ENCODE results near the gene TRMT112. TPM values are rescaled to one million over a fixed set of nuclear protein-coding genes. Genes with fewer than 3 reads are reported as not detected.
A peak's percentile ranks its signal among the peaks of the same experiment; 100 is the strongest.

Gene TRMT112
- total and polyA plus RNA-seq, 2 of the 4 experiments (the other 2 are of a cell fraction) = 173 to 202 TPM

GRCh38 chr11:64290352-64291261 is 26.8 kb downstream of the TRMT112 start:
- Histone ChIP-seq H3K27me3 (ENCODE audit: control insufficient read depth, insufficient read depth, low read length) (peaks cover 53% of the 10 kb centered on the region), H2BK120ac (ENCODE audit: low read depth, low read length) (no peak overlapping the region), H3K18ac (ENCODE audit: low read depth, low read length) (no peak overlapping the region), H4K5ac (ENCODE audit: low read depth, low read length) (no peak overlapping the region), H3K23ac (ENCODE audit: low read depth, low read length) (no peak overlapping the region), H3K9me3 (ENCODE audit: control insufficient read depth, insufficient read depth, low read length) (no peaks in the 10 kb centered on the region), H2AK9ac (replicated peaks; ENCODE audit: low read depth, low read length, poor library complexity) (peak overlapping the region; percentile 37), H3K36me3 (ENCODE audit: control insufficient read depth, insufficient read depth, low read length) (no peaks in the 10 kb centered on the region), H2BK15ac (ENCODE audit: low read depth, low read length) (no peak overlapping the region), H2BK20ac (ENCODE audit: low read depth, low read length) (no peak overlapping the region), H4K8ac (ENCODE audit: low read depth in 2 of 2, low read length in 2 of 2) (no peak overlapping the region), H3K14ac (replicated peaks; ENCODE audit: low read depth, low read length) (no peak overlapping the region), H3K56ac (ENCODE audit: extremely low read depth, insufficient read depth, low read length) (no peak overlapping the region), H3K4me2 (ENCODE audit: low read depth, low read length) (no peak overlapping the region), H3K9ac (ENCODE audit: low read depth, low read length) (no peak overlapping the region), H3K9me1 (ENCODE audit: insufficient read depth, low read length) (no peaks in the 10 kb centered on the region; the same call in 1 of the 2 replicates), H3K79me1 (ENCODE audit: low read depth in 1 of 2, low read length in 2 of 2) (peaks cover 3 to 14% of the 10 kb centered on the region in 2 experiments; a peak in 3 of 4 replicates), H2AFZ (replicated peaks; ENCODE audit: low read length, poor library complexity) (no peak overlapping the region), H4K20me1 (ENCODE audit: insufficient read depth, low read length) (peaks cover 5% of the 10 kb centered on the region; the same call in 1 of the 2 replicates), H4K91ac (ENCODE audit: insufficient read depth, low read depth, low read length) (no peak overlapping the region), H3K27ac (ENCODE audit: insufficient read depth, low read length) (no peak overlapping the region), H2AK5ac (ENCODE audit: low read depth, low read length) (no peak overlapping the region), H3K4me1 (ENCODE audit: control insufficient read depth, insufficient read depth, low read length) (peaks cover 9% of the 10 kb centered on the region), H3K4ac (ENCODE audit: low read depth, low read length) (no peak overlapping the region), H2BK5ac (ENCODE audit: low read depth, low read length, poor library complexity, severe bottlenecking) (no peak overlapping the region), H3K4me3 (ENCODE audit: insufficient read depth, low read depth, low read length) (no peak overlapping the region)
- in situ Hi-C loops (cut with MboI; ENCODE audit: low sequenced_read_pairs) (no loop called here), dilution Hi-C loops (cut with HindIII; ENCODE audit: low sequenced_read_pairs, unreplicated experiment) (no loop called here), intact Hi-C loops (cut with micrococcal nuclease) (no loop called here)
- ChIA-PET CTCF (no interaction called here), POLR2A (ENCODE audit: unreplicated experiment) (no interaction called here)
- no CpG with 5 or more reads among the region's 10 CpGs for WGBS, 2 experiments (ENCODE audit: extremely low coverage in 2 of 2, insufficient read length in 1 of 2)
- DNase-seq = no peak
- TF ChIP-seq CEBPB (IDR thresholded peaks at IDR 0.05; ENCODE audit: low read depth, low read length) (no peak), RAD21 (IDR thresholded peaks at IDR 0.05; ENCODE audit: low read length) (no peak), FOS (IDR thresholded peaks at IDR 0.05; ENCODE audit: low read depth, low read length) (no peak), CTCF (conservative IDR thresholded peaks at IDR 0.05; ENCODE audit: low read depth, low read length) (no peak), MXI1 (IDR thresholded peaks at IDR 0.05; ENCODE audit: borderline replicate concordance, low read depth, low read length) (no peak), USF2 (IDR thresholded peaks at IDR 0.05; ENCODE audit: low read depth, low read length) (no peak), RFX5 (IDR thresholded peaks at IDR 0.05; ENCODE audit: low read depth, low read length) (no peak), BHLHE40 (IDR thresholded peaks at IDR 0.05; ENCODE audit: low read depth, low read length) (no peak), POLR2A (IDR thresholded peaks at IDR 0.05; ENCODE audit: low read depth, low read length) (no peak), CHD1 (IDR thresholded peaks at IDR 0.05; ENCODE audit: low read depth, low read length) (no peak), SMC3 (IDR thresholded peaks at IDR 0.05; ENCODE audit: low read depth, low read length) (no peak)
- ATAC-seq (ENCODE audit: low read depth) = no peak
- no TSS peak for BruUV-seq (replicated peaks)

All from IMR-90 (cell line).